Nephron progenitor cell (in vitro differentiated cells): ENCODE results near the gene TOP2B.

Experiments used
- DNase-seq: peaks from one replicate; pipeline ENCODE4 v3.0.0; 2021
- H3K27ac Mint-ChIP-seq: 2 replicates; pipeline ENCODE4 v1.8.0; 2021; ENCODE audit warnings: mild to moderate bottlenecking, moderate library complexity, mixed read lengths
- H3K27me3 Mint-ChIP-seq: 2 replicates; pipeline ENCODE4 v1.8.0; 2021; ENCODE audit warnings: mild to moderate bottlenecking, low read depth, mixed read lengths; ENCODE audit not compliant: poor library complexity
- H3K36me3 Mint-ChIP-seq: 2 replicates; pipeline ENCODE4 v1.8.0; 2021; ENCODE audit warnings: low read depth, mixed read lengths
- H3K4me1 Mint-ChIP-seq: 2 replicates; pipeline ENCODE4 v1.8.0; 2021; ENCODE audit warnings: mixed read lengths
- H3K4me3 Mint-ChIP-seq: 2 replicates; pipeline ENCODE4 v1.8.0; 2021; ENCODE audit warnings: mild to moderate bottlenecking, moderate library complexity, mixed read lengths
- H3K9me3 Mint-ChIP-seq: 2 replicates; pipeline ENCODE4 v1.8.0; 2021; ENCODE audit warnings: mild to moderate bottlenecking, moderate library complexity, mixed read lengths
- TF ChIP-seq, protein P1 (sequence below): fragments of 200-600 bp; sonication (generic); IDR thresholded peaks from 2 replicates; pipeline ENCODE4 v1.5.0; 2021; ENCODE audit warnings: antibody characterized with exemption

Gene TOP2B

GRCh38 chr3:25648925-25649830 lies 15.5 kb downstream of the TOP2B start:
- no peak overlapping the region for H3K4me3 Mint-ChIP-seq
- H3K27me3 Mint-ChIP-seq = peaks cover 3% of the 10 kb centered on the region
- no peak overlapping the region for H3K27ac Mint-ChIP-seq
- H3K4me1 Mint-ChIP-seq = peaks cover 11% of the 10 kb centered on the region
- no peak for DNase-seq
- TF ChIP-seq, protein P1, sequence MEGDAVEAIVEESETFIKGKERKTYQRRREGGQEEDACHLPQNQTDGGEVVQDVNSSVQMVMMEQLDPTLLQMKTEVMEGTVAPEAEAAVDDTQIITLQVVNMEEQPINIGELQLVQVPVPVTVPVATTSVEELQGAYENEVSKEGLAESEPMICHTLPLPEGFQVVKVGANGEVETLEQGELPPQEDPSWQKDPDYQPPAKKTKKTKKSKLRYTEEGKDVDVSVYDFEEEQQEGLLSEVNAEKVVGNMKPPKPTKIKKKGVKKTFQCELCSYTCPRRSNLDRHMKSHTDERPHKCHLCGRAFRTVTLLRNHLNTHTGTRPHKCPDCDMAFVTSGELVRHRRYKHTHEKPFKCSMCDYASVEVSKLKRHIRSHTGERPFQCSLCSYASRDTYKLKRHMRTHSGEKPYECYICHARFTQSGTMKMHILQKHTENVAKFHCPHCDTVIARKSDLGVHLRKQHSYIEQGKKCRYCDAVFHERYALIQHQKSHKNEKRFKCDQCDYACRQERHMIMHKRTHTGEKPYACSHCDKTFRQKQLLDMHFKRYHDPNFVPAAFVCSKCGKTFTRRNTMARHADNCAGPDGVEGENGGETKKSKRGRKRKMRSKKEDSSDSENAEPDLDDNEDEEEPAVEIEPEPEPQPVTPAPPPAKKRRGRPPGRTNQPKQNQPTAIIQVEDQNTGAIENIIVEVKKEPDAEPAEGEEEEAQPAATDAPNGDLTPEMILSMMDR = no peak
- peaks cover 80% of the 10 kb centered on the region for H3K36me3 Mint-ChIP-seq
- peaks cover 67% of the 10 kb centered on the region for H3K9me3 Mint-ChIP-seq

- H3K4me1 Mint-ChIP-seq = peaks cover 11% of the 10 kb centered on the region
- peaks cover 3% of the 10 kb centered on the region for H3K27me3 Mint-ChIP-seq
- H3K4me3 Mint-ChIP-seq = no peak overlapping the region
- H3K9me3 Mint-ChIP-seq = peaks cover 56% of the 10 kb centered on the region
- TF ChIP-seq, protein P1 = peak; percentile 87
- H3K36me3 Mint-ChIP-seq = peaks cover 80% of the 10 kb centered on the region
- no peak overlapping the region for H3K27ac Mint-ChIP-seq
- peak; percentile 86 for DNase-seq
Measured at GRCh38 chr3:25648107-25648535, 16.6 kb downstream of the TOP2B start.

GRCh38 chr3:25635038-25635437 lies 29.7 kb downstream of the TOP2B start:
- Mint-ChIP-seq H3K27me3 (no peaks in the 10 kb centered on the region), H3K4me1 (peaks cover 19% of the 10 kb centered on the region), H3K9me3 (no peaks in the 10 kb centered on the region), H3K27ac (peak overlapping the region; percentile 8), H3K36me3 (peaks cover 71% of the 10 kb centered on the region), H3K4me3 (no peak overlapping the region)
- DNase-seq = no peak
- TF ChIP-seq, protein P1 = no peak

- peaks cover 19% of the 10 kb centered on the region for H3K4me1 Mint-ChIP-seq
- TF ChIP-seq, protein P1 = no peak
- DNase-seq = no peak
- no peaks in the 10 kb centered on the region for H3K27me3 Mint-ChIP-seq
- H3K9me3 Mint-ChIP-seq = no peaks in the 10 kb centered on the region
- H3K4me3 Mint-ChIP-seq = no peak overlapping the region
- peaks cover 79% of the 10 kb centered on the region for H3K36me3 Mint-ChIP-seq
- H3K27ac Mint-ChIP-seq = no peak overlapping the region
Measured at GRCh38 chr3:25633919-25634318, 30.8 kb downstream of the TOP2B start.

- Mint-ChIP-seq H3K36me3 (peaks cover 79% of the 10 kb centered on the region), H3K4me1 (peaks cover 19% of the 10 kb centered on the region), H3K27me3 (no peaks in the 10 kb centered on the region), H3K4me3 (no peak overlapping the region), H3K27ac (peak overlapping the region; percentile 44), H3K9me3 (no peaks in the 10 kb centered on the region)
- TF ChIP-seq, protein P1 = no peak
- no peak for DNase-seq
Measured at GRCh38 chr3:25631989-25632388, 32.7 kb downstream of the TOP2B start.

DNA sequence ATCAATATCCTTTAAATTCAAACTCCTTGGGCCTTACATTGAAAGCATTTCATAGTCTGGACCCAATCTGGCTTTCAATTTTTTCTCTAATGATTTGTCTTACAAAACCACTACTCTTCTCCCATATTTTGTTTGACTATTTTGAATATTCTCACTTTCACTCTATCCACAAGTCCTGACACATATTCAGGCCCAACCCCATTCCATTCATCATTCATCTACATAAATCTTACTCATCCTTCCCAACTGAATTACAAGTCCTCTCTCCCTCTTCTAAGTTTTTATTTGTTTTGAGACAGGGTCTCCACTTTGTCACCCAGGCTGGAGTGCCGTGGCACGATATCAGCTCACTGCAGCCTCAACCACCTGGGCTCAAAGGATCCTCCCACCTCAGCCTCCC lies 43.6 kb downstream of the TOP2B start:
- Mint-ChIP-seq H3K27ac (no peak overlapping the region), H3K9me3 (no peaks in the 10 kb centered on the region), H3K4me1 (no peaks in the 10 kb centered on the region), H3K4me3 (no peak overlapping the region), H3K27me3 (no peaks in the 10 kb centered on the region), H3K36me3 (peaks cover 83% of the 10 kb centered on the region)
- DNase-seq = no peak
- TF ChIP-seq, protein P1 = no peak
